Articular chondrocyte of knee joint (primary cell): ENCODE data around the gene SCGN. TPM values are rescaled to one million over a fixed set of nuclear protein-coding genes. Genes with fewer than 3 reads are reported as not detected.

ENCODE experiments used
- total RNA-seq: library from RNA; depleted of rRNA; stranded (reverse); fragments of >200 nt; gene quantifications from 2 replicates; pipeline ENCODE4 v1.2.3, GENCODE V29; 2012

The SCGN gene
- not detected in 2 replicates for total RNA-seq

GRCh38 chr6:25652007-25652515 is at the start of gene SCGN:
TSS of gene SCGN (plus strand) at chr6:25652215. CDS start at chr6:25652404, 189 bp downstream.

Other genes starting within 250 kb of the SCGN start
- gene SLC17A4, start 102.5 kb downstream of the SCGN start, total RNA-seq, result not detected in 2 replicates
- gene SLC17A1, start 179.8 kb downstream of the SCGN start, total RNA-seq, result not detected in 2 replicates
- not detected in 2 replicates for gene SLC17A3, start 222.0 kb downstream of the SCGN start, total RNA-seq